IMR-90 (cell line): ENCODE measurements around the gene DICER1. TPM values are rescaled to one million over a fixed set of nuclear protein-coding genes. Genes with fewer than 3 reads are reported as not detected.

Experiments used
- ATAC-seq: fragments of 200-7000 bp; cut with Tn5 transposase; 2 replicates; pipeline ENCODE4 v1.9.1; 2020; ENCODE audit warnings: low read depth, mild to moderate bottlenecking, moderate library complexity
- BruUV-seq: library from RNA; stranded (reverse); fragments of 400-500 nt; replicated peaks from 2 replicates; lab custom pipeline; 2021; lab: Mats Ljungman, UMichigan
- CTCF ChIA-PET: fragments of 300-600 bp; formaldehyde crosslinking; extraction: SDS; loops from one replicate; lab custom pipeline; 2021; ENCODE audit warnings: antibody characterized with exemption; lab: Yijun Ruan, JAX
- POLR2A ChIA-PET: fragments of 300-600 bp; sonication (Branson Sonifier 250); formaldehyde crosslinking; loops from one replicate; lab custom pipeline; 2022; ENCODE audit warnings: antibody characterized with exemption; ENCODE audit not compliant: unreplicated experiment; lab: Charles Lee
- DNase-seq: peaks from one replicate; pipeline ENCODE4 v3.0.0; 2013
- H2AFZ ChIP-seq: replicated peaks from 2 replicates; pipeline ENCODE3; 2013; ENCODE audit warnings: low read length, mild to moderate bottlenecking; ENCODE audit not compliant: poor library complexity
- H2AK5ac ChIP-seq: 2 replicates; pipeline ENCODE4 v1.6.1; 2013; ENCODE audit warnings: low read depth, low read length, inconsistent platforms
- H2AK9ac ChIP-seq: replicated peaks from 2 replicates; pipeline ENCODE3; 2013; ENCODE audit warnings: mild to moderate bottlenecking, low read depth, low read length, moderate library complexity; ENCODE audit not compliant: poor library complexity
- H2BK120ac ChIP-seq: 2 replicates; pipeline ENCODE4 v1.6.1; 2013; ENCODE audit warnings: low read depth, low read length, inconsistent platforms
- H2BK15ac ChIP-seq: 3 replicates; pipeline ENCODE4 v1.6.1; 2013; ENCODE audit warnings: low read depth, low read length, inconsistent platforms
- H2BK20ac ChIP-seq: 2 replicates; pipeline ENCODE4 v1.6.1; 2013; ENCODE audit warnings: low read depth, mild to moderate bottlenecking, inconsistent platforms, low read length, moderate library complexity
- H2BK5ac ChIP-seq: 2 replicates; pipeline ENCODE4 v1.6.1; 2013; ENCODE audit warnings: mild to moderate bottlenecking, low read depth, low read length, inconsistent platforms; ENCODE audit not compliant: poor library complexity, severe bottlenecking
- H3K14ac ChIP-seq: replicated peaks from 2 replicates; pipeline ENCODE4 v1.6.1; 2013; ENCODE audit warnings: low read depth, low read length, inconsistent platforms
- H3K18ac ChIP-seq: 2 replicates; pipeline ENCODE4 v1.6.1; 2013; ENCODE audit warnings: low read depth, low read length, control low read depth
- H3K23ac ChIP-seq: 2 replicates; pipeline ENCODE4 v1.6.1; 2013; ENCODE audit warnings: low read depth, low read length, inconsistent platforms
- H3K27ac ChIP-seq: 2 replicates; pipeline ENCODE4 v1.5.1; 2013; ENCODE audit warnings: mild to moderate bottlenecking, control low read depth, low read length; ENCODE audit not compliant: insufficient read depth
- H3K27me3 ChIP-seq: 2 replicates; pipeline ENCODE4 v1.6.1; 2013; ENCODE audit warnings: low read length; ENCODE audit not compliant: control insufficient read depth, insufficient read depth
- H3K36me3 ChIP-seq: 2 replicates; pipeline ENCODE4 v1.6.1; 2013; ENCODE audit warnings: low read length, mixed read lengths; ENCODE audit not compliant: control insufficient read depth, insufficient read depth
- H3K4ac ChIP-seq: 2 replicates; pipeline ENCODE4 v1.6.1; 2013; ENCODE audit warnings: low read depth, low read length, inconsistent platforms
- H3K4me1 ChIP-seq: 2 replicates; pipeline ENCODE4 v1.6.1; 2013; ENCODE audit warnings: low read length, mixed read lengths; ENCODE audit not compliant: control insufficient read depth, insufficient read depth
- H3K4me2 ChIP-seq: 2 replicates; pipeline ENCODE4 v1.6.1; 2013; ENCODE audit warnings: low read depth, mild to moderate bottlenecking, control low read depth, low read length, moderate library complexity
- H3K4me3 ChIP-seq: 2 replicates; pipeline ENCODE4 v1.5.1; 2013; ENCODE audit warnings: low read depth, mild to moderate bottlenecking, control low read depth, low read length, moderate library complexity; ENCODE audit not compliant: insufficient read depth
- H3K56ac ChIP-seq: 2 replicates; pipeline ENCODE4 v1.6.1; 2013; ENCODE audit warnings: low read length, inconsistent platforms; ENCODE audit not compliant: insufficient read depth; ENCODE audit errors: extremely low read depth
- H3K79me1 ChIP-seq, 2 experiments: 2 replicates each; pipeline ENCODE4 v1.6.1; 2013; ENCODE audit warnings: low read length in 2 of 2, inconsistent platforms in 1 of 2, low read depth in 1 of 2
- H3K9ac ChIP-seq: 2 replicates; pipeline ENCODE4 v1.6.1; 2013; ENCODE audit warnings: low read depth, low read length, control low read depth
- H3K9me1 ChIP-seq: 2 replicates; pipeline ENCODE4 v1.6.1; 2013; ENCODE audit warnings: low read length, inconsistent platforms; ENCODE audit not compliant: insufficient read depth
- H3K9me3 ChIP-seq: 2 replicates; pipeline ENCODE4 v1.6.1; 2013; ENCODE audit warnings: low read length; ENCODE audit not compliant: control insufficient read depth, insufficient read depth
- H4K20me1 ChIP-seq: 2 replicates; pipeline ENCODE4 v1.6.1; 2013; ENCODE audit warnings: low read length, inconsistent platforms; ENCODE audit not compliant: insufficient read depth
- H4K5ac ChIP-seq: 2 replicates; pipeline ENCODE4 v1.6.1; 2013; ENCODE audit warnings: mild to moderate bottlenecking, low read depth, low read length, control low read depth
- H4K8ac ChIP-seq, 2 experiments: 2 replicates each; pipeline ENCODE4 v1.6.1; 2013; ENCODE audit warnings: low read depth in 2 of 2, low read length in 2 of 2, control low read depth in 1 of 2, inconsistent platforms in 1 of 2
- H4K91ac ChIP-seq: 2 replicates; pipeline ENCODE4 v1.6.1; 2013; ENCODE audit warnings: low read depth, low read length, inconsistent platforms; ENCODE audit not compliant: insufficient read depth
- BHLHE40 ChIP-seq: fragments of 150-350 bp; IDR thresholded peaks from 2 replicates; pipeline ENCODE4 v1.6.1; 2016; ENCODE audit warnings: mild to moderate bottlenecking, low read depth, low read length
- FOS ChIP-seq: fragments of 150-350 bp; IDR thresholded peaks from 2 replicates; pipeline ENCODE4 v1.6.1; 2016; ENCODE audit warnings: low read depth, low read length
- MAFK ChIP-seq: IDR thresholded peaks from 2 replicates; pipeline ENCODE4 v1.6.1; 2012; ENCODE audit warnings: low read depth, low read length, improper control_type of control experiment
- MAZ ChIP-seq: IDR thresholded peaks from 2 replicates; pipeline ENCODE4 v1.6.1; 2012; ENCODE audit warnings: low read depth, mild to moderate bottlenecking, low read length, improper control_type of control experiment, moderate library complexity, borderline replicate concordance
- MXI1 ChIP-seq: IDR thresholded peaks from 2 replicates; pipeline ENCODE4 v1.6.1; 2012; ENCODE audit warnings: low read depth, mild to moderate bottlenecking, low read length, moderate library complexity, borderline replicate concordance
- NFE2L2 ChIP-seq: fragments of 150-350 bp; IDR thresholded peaks from 2 replicates; pipeline ENCODE4 v1.6.1; 2016; ENCODE audit warnings: low read depth, mild to moderate bottlenecking, low read length
- POLR2A ChIP-seq: IDR thresholded peaks from 2 replicates; pipeline ENCODE4 v1.6.1; 2012; ENCODE audit warnings: mild to moderate bottlenecking, low read depth, low read length
- RAD21 ChIP-seq: IDR thresholded peaks from 2 replicates; pipeline ENCODE4 v1.6.1; 2012; ENCODE audit warnings: low read length, improper control_type of control experiment
- RFX5 ChIP-seq: IDR thresholded peaks from 2 replicates; pipeline ENCODE4 v1.8.0; 2012; ENCODE audit warnings: low read depth, mild to moderate bottlenecking, low read length, moderate library complexity
- WGBS, 2 experiments: methylation state at CpG; one replicate each; pipeline versions ENCODE4 v1.1.5 to v1.1.7; 2013; ENCODE audit warnings: missing lambda C conversion rate in 2 of 2; ENCODE audit not compliant: insufficient read length in 1 of 2; ENCODE audit errors: extremely low coverage in 2 of 2; 5-methylcytosine and 5-hydroxymethylcytosine counted together
- dilution Hi-C: fragments of 300-500 bp; cut with HindIII; formaldehyde crosslinking; loops from one replicate; pipeline ENCODE4 v1.14.3; 2018; ENCODE audit warnings: low sequenced_read_pairs; ENCODE audit not compliant: unreplicated experiment
- in situ Hi-C: fragments of 300-500 bp; cut with MboI; formaldehyde crosslinking; loops from 3 replicates; pipeline ENCODE4 v1.14.3; 2019; ENCODE audit warnings: low sequenced_read_pairs, inconsistent platforms, mixed read lengths
- intact Hi-C: fragments of 100-400 bp; cut with micrococcal nuclease; formaldehyde crosslinking; loops from 2 replicates; pipeline ENCODE4 v1.10.0; 2022
- polyA plus RNA-seq, 3 experiments: library from polyadenylated mRNA; depleted of rRNA; stranded (reverse); fragments of >200 nt; gene quantifications; 2 replicates each; pipeline ENCODE4 v1.2.3, GENCODE V29; 2012; ENCODE audit warnings: low replicate concordance in 1 of 3
- total RNA-seq: library from RNA; depleted of rRNA; stranded (reverse); fragments of >200 nt; gene quantifications from 2 replicates; pipeline ENCODE4 v1.2.3, GENCODE V29; 2012
- TF ChIP-seq, protein P1 (sequence below): fragments of 150-350 bp; IDR thresholded peaks from 2 replicates; pipeline ENCODE4 v1.6.1; 2017; ENCODE audit warnings: mild to moderate bottlenecking, antibody characterized with exemption, low read length, low read depth
- TF ChIP-seq, protein P2 (sequence below): conservative IDR thresholded peaks from 2 replicates; pipeline ENCODE4 v1.5.1; 2012; ENCODE audit warnings: mild to moderate bottlenecking, low read depth, low read length, improper control_type of control experiment
- TF ChIP-seq, protein P3 (sequence below): fragments of 150-350 bp; IDR thresholded peaks from 2 replicates; pipeline ENCODE4 v1.6.1; 2016; ENCODE audit warnings: low read depth, mild to moderate bottlenecking, low read length, moderate library complexity, borderline replicate concordance

Gene DICER1
- total and polyA plus RNA-seq, 2 of the 4 experiments (the other 2 are of a cell fraction) = 9.7 to 49.5 TPM

GRCh38 chr14:95040708-95041476 is 116.4 kb downstream of the DICER1 start (continued):
- TF ChIP-seq, protein P1, sequence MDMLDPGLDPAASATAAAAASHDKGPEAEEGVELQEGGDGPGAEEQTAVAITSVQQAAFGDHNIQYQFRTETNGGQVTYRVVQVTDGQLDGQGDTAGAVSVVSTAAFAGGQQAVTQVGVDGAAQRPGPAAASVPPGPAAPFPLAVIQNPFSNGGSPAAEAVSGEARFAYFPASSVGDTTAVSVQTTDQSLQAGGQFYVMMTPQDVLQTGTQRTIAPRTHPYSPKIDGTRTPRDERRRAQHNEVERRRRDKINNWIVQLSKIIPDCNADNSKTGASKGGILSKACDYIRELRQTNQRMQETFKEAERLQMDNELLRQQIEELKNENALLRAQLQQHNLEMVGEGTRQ = no peak

DNA sequence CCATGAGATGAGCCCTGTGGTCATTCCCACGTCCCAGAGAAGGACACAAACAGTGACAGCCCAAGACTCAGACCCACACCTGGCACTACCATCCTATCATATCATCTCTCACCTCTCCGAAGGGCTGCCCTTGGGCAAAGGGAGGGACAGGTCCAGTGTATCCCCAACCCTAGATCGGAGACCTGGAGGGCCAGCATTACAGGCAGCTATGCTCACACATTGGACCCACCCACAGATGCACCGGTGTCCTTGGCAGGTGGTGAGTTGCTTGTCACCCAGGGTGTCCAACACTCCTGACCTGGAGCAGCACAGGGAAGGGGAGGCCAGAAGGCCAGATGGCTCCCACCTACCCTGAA is 117.4 kb downstream of the DICER1 start:
- Histone ChIP-seq H4K91ac (no peak overlapping the region), H2BK15ac (no peak overlapping the region), H3K4me1 (peaks cover 8% of the 10 kb centered on the region), H3K27me3 (no peaks in the 10 kb centered on the region; the same call in 1 of the 2 replicates), H2BK5ac (no peak overlapping the region), H2AK9ac (no peak overlapping the region), H3K4ac (no peak overlapping the region), H3K9ac (no peak overlapping the region), H4K5ac (no peak overlapping the region), H3K56ac (no peak overlapping the region), H3K27ac (no peak overlapping the region), H3K79me1 (no peaks in the 10 kb centered on the region), H4K20me1 (no peaks in the 10 kb centered on the region), H2BK120ac (no peak overlapping the region), H3K14ac (no peak overlapping the region), H2BK20ac (no peak overlapping the region), H4K8ac (no peak overlapping the region), H3K9me1 (no peaks in the 10 kb centered on the region), H2AFZ (no peak overlapping the region), H3K23ac (no peak overlapping the region), H3K36me3 (no peaks in the 10 kb centered on the region), H3K18ac (no peak overlapping the region; the same call in 1 of the 2 replicates), H3K4me3 (no peak overlapping the region), H3K9me3 (no peaks in the 10 kb centered on the region), H2AK5ac (no peak overlapping the region), H3K4me2 (no peak overlapping the region)
- in situ Hi-C loops (no loop called here), dilution Hi-C loops (no loop called here), intact Hi-C loops (no loop called here)
- no CpG with 5 or more reads among the region's 4 CpGs for WGBS, 2 experiments
- ChIA-PET CTCF (no interaction called here), POLR2A (no interaction called here)
- BruUV-seq = no TSS peak
- DNase-seq = no peak
- ATAC-seq = no peak
- TF ChIP-seq BHLHE40 = no peak
- no peak for TF ChIP-seq MXI1
- TF ChIP-seq MAFK = no peak
- no peak for TF ChIP-seq POLR2A
- TF ChIP-seq, protein P2, sequence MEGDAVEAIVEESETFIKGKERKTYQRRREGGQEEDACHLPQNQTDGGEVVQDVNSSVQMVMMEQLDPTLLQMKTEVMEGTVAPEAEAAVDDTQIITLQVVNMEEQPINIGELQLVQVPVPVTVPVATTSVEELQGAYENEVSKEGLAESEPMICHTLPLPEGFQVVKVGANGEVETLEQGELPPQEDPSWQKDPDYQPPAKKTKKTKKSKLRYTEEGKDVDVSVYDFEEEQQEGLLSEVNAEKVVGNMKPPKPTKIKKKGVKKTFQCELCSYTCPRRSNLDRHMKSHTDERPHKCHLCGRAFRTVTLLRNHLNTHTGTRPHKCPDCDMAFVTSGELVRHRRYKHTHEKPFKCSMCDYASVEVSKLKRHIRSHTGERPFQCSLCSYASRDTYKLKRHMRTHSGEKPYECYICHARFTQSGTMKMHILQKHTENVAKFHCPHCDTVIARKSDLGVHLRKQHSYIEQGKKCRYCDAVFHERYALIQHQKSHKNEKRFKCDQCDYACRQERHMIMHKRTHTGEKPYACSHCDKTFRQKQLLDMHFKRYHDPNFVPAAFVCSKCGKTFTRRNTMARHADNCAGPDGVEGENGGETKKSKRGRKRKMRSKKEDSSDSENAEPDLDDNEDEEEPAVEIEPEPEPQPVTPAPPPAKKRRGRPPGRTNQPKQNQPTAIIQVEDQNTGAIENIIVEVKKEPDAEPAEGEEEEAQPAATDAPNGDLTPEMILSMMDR = no peak
- no peak for TF ChIP-seq FOS
- TF ChIP-seq, protein P1 = no peak
- no peak for TF ChIP-seq MAZ
- no peak for TF ChIP-seq RFX5
- TF ChIP-seq NFE2L2 = no peak
- TF ChIP-seq RAD21 = no peak
- TF ChIP-seq, protein P3, sequence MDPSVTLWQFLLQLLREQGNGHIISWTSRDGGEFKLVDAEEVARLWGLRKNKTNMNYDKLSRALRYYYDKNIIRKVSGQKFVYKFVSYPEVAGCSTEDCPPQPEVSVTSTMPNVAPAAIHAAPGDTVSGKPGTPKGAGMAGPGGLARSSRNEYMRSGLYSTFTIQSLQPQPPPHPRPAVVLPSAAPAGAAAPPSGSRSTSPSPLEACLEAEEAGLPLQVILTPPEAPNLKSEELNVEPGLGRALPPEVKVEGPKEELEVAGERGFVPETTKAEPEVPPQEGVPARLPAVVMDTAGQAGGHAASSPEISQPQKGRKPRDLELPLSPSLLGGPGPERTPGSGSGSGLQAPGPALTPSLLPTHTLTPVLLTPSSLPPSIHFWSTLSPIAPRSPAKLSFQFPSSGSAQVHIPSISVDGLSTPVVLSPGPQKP = no peak
